Stimulated activated CD4-positive, alpha-beta T cell treated with anti-CD3 and anti-CD28 coated beads, TNF-alpha, amount 100 ng/mL, for 48 hours (primary cell): Measurements from ENCODE around the gene GPM6B.

ENCODE experiments used
- DNase-seq, 3 donors: peaks; one replicate each; pipeline ENCODE4 v3.0.0-alpha.2; 2020; ENCODE audit warnings: low read depth in 3 of 3

The GPM6B gene, protein sequence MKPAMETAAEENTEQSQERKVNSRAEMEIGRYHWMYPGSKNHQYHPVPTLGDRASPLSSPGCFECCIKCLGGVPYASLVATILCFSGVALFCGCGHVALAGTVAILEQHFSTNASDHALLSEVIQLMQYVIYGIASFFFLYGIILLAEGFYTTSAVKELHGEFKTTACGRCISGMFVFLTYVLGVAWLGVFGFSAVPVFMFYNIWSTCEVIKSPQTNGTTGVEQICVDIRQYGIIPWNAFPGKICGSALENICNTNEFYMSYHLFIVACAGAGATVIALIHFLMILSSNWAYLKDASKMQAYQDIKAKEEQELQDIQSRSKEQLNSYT

GRCh38 chrX:13816643-13817627 is at the start of gene GPM6B:
TSS of gene GPM6B (minus strand) at chrX:13817093. CDS start at chrX:13816904, 189 bp downstream.
- DNase-seq, result no peak

DNA sequence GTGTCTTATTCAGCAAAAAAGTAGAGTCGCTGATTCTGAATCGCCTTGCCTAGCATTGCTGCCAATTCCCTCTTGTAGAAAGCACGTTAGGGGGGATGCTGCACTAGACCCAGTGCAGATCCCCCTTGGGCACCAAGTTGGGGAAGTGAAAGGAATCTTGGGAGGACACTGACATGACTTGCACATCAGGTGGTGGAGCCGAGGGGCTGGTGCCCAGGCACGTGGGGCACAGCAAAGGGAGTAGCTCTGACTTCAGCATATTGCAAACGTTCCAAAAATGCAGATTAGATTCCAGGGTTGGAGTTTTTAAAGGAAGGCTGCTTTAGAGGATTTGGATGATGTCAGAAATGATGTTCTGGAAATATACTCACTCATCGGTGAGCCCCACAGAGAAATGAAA is 47.4 kb upstream of the GPM6B start:
- DNase-seq, result no peak

DNA sequence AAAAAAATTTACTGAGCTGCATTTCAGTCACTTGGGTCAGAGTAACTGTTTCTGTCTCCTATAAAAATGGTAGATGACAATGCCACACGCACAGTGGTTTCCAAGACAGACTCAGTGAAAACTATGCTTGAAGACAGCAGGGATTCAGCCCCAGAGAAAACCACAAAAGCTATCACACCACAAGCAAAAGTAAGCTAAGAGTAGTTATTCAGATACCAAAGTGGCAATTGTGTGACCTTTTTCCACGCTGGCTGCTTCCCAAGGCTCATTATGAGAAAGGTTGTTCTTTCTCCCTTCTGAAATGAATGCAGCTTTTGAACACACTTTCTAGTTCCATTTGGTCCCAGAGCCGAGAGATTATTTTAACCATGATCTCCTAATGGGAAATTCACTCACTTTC is 46.4 kb upstream of the GPM6B start:
- no peak for DNase-seq

DNA sequence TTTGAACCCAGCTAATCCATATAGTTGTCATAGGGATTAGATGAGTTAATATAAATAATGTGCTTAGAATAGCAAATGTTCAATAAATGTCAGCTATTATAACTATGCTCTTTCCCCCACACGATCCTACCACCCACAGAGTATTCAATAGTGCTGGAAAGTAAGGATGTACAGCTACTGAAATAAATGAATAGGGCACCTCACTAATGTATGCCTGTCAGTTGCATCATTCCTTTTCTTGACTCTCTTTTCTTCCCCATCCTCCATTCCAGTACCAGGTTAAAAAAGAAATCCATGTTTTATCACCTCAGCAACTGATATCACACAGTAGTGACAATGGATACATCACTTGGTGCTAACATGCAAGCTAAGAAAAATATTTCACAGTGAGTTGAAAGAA is 42.8 kb upstream of the GPM6B start:
- no peak for DNase-seq

- DNase-seq, result no peak
These were observed 40.9 kb upstream of the GPM6B start for GRCh38 chrX:13857804-13858203.

DNA sequence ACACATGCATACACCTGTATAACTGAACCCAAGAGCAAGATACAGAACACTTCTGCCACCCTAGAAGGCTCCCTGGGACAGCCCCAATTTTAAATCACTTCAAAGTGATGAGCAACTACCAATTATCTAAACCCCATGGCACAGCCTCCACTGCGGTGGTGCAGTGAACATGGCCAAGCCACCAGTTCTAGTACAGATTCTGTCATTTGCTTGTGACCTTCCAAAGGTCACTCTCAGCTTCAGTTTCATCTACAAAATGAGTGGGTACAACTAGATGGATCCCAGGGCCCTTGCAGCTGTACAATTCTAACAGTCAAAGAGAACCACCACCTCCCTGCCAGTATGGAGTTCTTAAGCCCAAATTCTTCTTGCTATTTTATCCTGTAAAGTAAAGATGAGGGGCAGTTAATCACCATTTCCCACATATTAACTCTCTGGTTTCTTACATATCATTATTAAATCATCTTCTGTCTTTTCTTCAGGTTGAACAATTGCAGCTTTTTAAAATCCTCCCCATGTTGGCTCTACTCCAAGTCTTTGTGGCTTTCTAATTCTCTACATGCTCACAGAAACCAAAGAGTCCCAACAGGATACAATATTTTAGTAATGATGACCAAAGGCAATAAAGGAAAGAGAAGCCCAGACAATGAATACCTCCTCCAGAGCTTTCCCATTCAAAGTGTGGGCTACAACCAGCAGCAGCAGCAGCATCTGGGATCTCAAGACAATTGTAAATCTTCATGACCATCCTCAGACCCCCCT is 39.0 kb upstream of the GPM6B start:
- DNase-seq, result no peak

- DNase-seq, result no peak
These were observed 37.1 kb upstream of the GPM6B start for GRCh38 chrX:13854003-13854402.

DNA sequence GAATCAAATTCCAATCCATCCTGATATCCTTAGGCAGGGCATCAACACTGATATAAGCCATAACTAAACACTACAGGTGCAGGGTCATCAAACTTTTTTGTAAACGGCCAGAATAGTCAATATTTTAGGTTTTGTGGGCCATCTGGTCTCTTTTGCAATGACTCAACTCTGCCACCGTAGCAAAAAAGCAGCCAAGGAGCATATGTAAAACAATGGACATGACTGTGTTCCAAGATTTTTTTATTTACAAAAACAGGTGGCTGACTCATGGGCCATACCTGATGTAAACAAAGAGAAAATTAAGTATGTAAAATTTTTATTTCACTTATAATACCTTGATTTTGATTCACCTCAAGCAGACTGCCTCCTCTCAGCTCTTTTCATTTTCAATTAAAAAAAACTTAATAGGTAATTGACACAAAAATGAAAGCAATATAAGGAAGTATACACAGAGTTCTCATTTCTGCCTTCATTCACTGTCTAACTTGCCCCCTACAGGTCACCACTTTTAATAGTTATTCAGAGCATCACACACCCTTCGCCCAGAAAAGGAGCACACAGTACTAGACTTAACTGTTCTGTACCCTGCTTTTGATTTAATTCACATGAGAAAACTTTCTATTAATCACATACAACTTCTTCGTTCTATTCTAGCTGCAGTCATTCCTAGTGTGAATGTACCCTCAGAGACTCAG is 35.3 kb upstream of the GPM6B start:
- DNase-seq, result no peak

- DNase-seq, result no peak
These were observed 29.0 kb upstream of the GPM6B start for GRCh38 chrX:13845721-13846378.

- DNase-seq, result no peak
These were observed 26.3 kb upstream of the GPM6B start for GRCh38 chrX:13843150-13843721.

DNA sequence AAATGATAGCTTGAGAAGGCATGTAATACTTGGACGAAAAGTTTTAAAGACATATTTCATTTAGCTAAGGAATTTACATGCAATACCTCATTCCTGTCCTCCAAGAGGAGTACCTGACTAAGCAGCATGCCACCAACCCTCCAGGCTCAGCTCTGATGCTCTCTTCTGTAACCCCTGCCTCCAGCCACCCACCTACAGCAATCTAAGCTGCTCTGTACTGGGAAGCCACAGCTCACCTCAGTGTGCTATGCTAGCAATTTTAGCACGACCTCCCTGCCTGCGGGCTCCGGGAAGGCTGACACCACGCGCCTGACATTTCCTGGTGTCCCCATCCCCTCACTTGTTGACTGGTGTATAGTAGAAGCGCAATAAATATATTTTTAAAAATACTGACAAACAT is 23.2 kb upstream of the GPM6B start:
- no peak for DNase-seq

- no peak for DNase-seq
These were observed 20.4 kb upstream of the GPM6B start for GRCh38 chrX:13837290-13837745.

DNA sequence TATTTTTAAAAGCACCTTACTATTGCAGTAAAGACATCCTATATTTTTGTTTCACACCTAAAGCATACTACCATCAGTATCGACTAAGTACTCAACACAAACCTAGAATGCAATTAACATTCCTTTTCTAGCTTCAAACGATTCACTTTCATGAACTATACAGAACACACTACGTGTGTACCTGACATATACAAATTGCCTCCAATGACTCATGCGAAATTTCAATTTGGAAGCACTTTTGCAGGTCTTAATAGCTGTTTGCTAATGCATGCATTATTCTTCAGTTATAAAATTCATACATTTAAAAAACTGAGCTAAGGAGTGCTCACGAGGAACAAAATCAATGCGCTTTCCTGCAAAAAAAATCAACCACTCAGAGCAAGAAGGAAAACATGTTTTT is 19.7 kb upstream of the GPM6B start:
- DNase-seq, result no peak

- no peak for DNase-seq
These were observed 18.9 kb upstream of the GPM6B start for GRCh38 chrX:13835825-13836224.

DNA sequence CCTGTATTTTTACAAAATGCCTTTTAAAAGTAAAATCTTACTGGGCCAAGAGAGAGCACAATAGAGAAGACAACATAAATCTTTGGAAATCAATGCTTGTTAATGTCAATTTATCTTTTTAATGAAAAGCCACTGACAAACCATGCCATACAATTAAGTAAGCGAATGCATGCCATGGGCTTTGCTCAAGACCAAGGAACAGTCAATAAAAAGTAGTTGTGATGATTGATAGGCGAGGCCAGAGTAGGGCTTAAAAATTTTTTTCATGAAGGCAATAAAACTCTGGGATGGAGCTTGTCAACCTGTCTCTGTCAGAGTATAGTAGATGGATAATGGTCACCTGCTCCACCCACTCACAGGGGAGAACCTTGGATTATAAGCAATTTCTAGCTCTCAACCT is 17.5 kb upstream of the GPM6B start:
- DNase-seq, result no peak

GRCh38 chrX:13829983-13830382 is 13.1 kb upstream of the GPM6B start:
- DNase-seq, result no peak

GRCh38 chrX:13828392-13828791 is 11.5 kb upstream of the GPM6B start:
- DNase-seq, result no peak

DNA sequence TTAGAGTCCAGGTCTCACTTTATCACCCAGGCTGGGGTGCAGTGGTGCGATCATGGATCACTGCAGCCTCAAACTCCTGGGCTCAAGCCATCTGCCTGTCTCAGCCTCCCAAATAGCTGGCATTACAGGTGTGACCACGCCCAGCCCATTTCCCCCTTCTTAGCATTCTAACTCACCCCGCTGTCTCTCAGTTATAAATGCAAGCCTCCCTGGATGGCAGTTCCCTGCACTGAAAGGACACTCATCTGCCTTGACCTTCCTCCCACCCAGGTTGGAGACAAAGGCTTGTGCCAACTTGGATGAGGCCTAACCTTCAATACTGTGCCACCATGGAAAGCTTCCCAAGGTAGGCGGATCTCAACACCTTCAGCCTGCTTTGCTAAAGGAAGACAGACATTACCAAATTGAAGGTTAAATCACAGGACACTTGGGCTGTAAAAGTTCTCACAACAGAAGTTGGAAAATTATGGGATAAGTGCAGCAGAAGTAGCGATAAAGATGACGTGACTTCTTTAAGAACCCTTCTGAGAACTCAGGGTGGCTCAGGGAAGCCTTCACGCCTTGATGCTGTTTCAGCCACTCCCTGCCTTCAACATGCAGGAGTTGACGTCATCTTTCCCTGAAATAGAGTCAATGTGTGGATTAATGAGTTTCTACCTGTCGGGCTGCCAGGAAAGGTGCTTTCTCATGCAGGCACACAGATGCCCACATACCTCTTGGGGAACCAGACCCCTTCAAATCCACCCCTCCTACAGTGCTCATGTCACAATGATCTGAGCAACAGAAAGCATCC is 10.6 kb upstream of the GPM6B start:
- DNase-seq, result no peak

DNA sequence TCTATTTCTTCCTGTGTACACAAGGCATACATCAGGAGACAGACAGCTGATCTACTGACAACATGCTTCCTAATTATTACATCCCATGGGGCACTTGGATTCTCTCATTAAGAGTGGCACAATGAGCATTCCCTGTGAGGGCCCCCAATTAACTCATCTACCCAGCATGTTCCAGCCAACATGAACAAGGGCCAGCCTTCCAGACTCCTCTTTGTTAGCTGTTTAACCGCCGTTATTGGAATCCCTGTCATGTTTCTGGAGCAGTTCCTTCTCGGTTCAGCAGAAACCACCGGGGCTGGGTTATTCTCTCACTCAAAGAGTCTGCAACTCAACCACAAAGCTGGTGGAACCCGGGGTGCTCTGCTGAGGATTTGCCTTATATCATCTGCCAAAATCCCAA is 9.9 kb upstream of the GPM6B start:
- DNase-seq, result no peak
